Spinal cord (tissue), 10 donors: ENCODE measurements around the gene SIRT1. TPM values are rescaled to one million over a fixed set of nuclear protein-coding genes. Genes with fewer than 3 reads are reported as not detected.
"Not testable (repeated sequence)": the region's sequence is repeated elsewhere in the genome, so short reads cannot be mapped to it uniquely, and the experiment has no call there.

ENCODE experiments used
- DNase-seq, 6 donors: peaks; one replicate each; pipeline versions ENCODE4 v3.0.0 to v3.0.0-alpha.2; 2013 to 2015; ENCODE audit warnings: low spot score in 6 of 6, low read depth in 4 of 6
- H3K27ac ChIP-seq: one replicate; pipeline ENCODE4 v1.5.1; 2013; ENCODE audit warnings: low read depth, low read length, control low read depth
- H3K27me3 ChIP-seq: one replicate; pipeline ENCODE4 v1.6.1; 2013; ENCODE audit warnings: low read length; ENCODE audit not compliant: control insufficient read depth, insufficient read depth
- H3K36me3 ChIP-seq: one replicate; pipeline ENCODE4 v1.6.1; 2013; ENCODE audit warnings: low read length; ENCODE audit not compliant: control insufficient read depth, insufficient read depth
- H3K4me1 ChIP-seq: one replicate; pipeline ENCODE4 v1.6.1; 2013; ENCODE audit warnings: low read length; ENCODE audit not compliant: control insufficient read depth, insufficient read depth
- H3K4me3 ChIP-seq: one replicate; pipeline ENCODE4 v1.5.1; 2013; ENCODE audit warnings: low read depth, low read length, control low read depth
- H3K9me3 ChIP-seq: one replicate; pipeline ENCODE4 v1.6.1; 2013; ENCODE audit warnings: low read length; ENCODE audit not compliant: control insufficient read depth, insufficient read depth
- WGBS: methylation state at CpG from one replicate; pipeline ENCODE4 v1.1.5; 2013; ENCODE audit warnings: missing lambda C conversion rate; ENCODE audit not compliant: insufficient coverage; 5-methylcytosine and 5-hydroxymethylcytosine counted together
- polyA plus RNA-seq, 2 donors: library from polyadenylated mRNA; unstranded; fragments of 120-200 nt; gene quantifications; one replicate each; pipeline ENCODE4 v1.2.1, GENCODE V29; 2013; ENCODE audit not compliant: insufficient read length in 2 of 2
- total RNA-seq, 2 donors: library from RNA; depleted of rRNA in 1 of 2; stranded (reverse); fragments of 120-200 nt in 1 of 2; fragments of >200 nt in 1 of 2; gene quantifications; one replicate each; pipeline versions ENCODE4 v1.2.3 to v1.2.4, GENCODE V29; 2013 to 2014
- donor health status: healthy.

The SIRT1 gene
- total and polyA plus RNA-seq, 4 donors: 18.4 to 31.1 (median 21.8) TPM

DNA sequence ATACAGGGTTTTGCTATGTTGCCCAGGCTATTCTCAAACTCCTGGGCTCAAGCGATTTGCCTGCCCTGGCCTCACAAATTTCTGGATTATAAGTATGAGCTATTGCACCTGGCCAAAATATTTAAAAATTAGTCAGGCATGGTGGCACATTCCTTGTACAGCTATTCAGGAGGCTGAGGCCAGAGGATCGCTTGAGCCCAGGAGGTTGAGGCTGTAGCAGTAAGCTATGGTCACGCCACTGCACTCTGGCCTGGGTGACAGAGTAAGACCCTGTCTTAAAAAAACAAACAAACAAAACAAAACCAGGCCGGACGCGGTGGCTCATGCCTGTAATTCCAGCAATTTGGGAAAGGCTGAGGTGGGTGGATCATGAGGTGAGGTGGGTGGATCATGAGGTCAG lies 14.5 kb upstream of the SIRT1 start:
- H3K27me3 ChIP-seq: no peaks in the 10 kb centered on the region
- DNase-seq: no peak
- no peaks in the 10 kb centered on the region for H3K36me3 ChIP-seq
- 100% methylated on average over 1 of the region's 6 CpGs for WGBS
- no peaks in the 10 kb centered on the region for H3K4me1 ChIP-seq
- no peak overlapping the region for H3K4me3 ChIP-seq
- no peaks in the 10 kb centered on the region for H3K9me3 ChIP-seq
- no peak overlapping the region for H3K27ac ChIP-seq

DNA sequence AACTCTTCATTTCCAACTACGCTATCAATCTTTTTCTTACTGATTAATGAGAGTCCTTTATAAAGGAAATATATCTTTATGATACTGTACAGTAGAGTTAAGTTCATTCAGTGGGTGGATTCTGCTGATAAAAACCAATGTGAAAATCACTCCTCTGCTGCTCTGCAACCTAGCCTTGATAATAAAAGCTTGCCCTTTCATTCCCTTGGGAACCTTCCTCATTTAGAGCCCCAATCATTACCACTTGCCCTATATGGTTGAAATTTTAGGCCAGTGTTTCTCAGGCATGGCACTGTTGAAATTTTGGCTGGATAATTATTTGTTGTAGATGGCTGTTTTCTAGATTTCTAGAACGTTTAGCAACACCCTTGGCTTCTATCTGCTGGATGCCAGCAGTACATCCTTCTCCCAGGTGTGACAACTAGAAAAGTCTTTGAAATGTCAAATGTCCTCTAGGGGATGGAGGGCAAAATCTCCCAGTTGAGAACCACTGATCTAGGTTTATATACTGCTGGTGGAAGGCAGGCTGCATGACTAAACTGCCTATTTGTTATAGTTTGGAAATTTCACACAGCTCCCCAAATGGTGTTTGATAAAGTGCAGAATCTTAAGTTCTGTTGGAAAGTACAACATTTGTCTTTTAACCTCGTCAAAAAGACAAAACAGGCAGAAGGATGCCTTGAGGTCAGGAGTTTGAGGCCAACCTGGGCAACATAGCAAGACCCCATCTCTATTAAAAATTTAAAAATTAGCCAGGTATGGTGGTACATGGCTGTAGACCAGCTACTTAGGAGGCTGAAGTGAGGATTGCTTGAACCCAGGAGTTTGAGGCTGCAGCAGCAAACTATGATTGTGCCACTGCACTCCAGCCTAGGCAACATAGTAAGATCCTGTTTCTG lies 8.9 kb upstream of the SIRT1 start:
- H3K4me3 ChIP-seq: no peak overlapping the region
- H3K27ac ChIP-seq: no peak overlapping the region
- no CpG with 5 or more reads among the region's 3 CpGs for WGBS
- peak in 1 of 6 donors; percentile 19 for DNase-seq
- H3K9me3 ChIP-seq: no peaks in the 10 kb centered on the region
- no peaks in the 10 kb centered on the region for H3K36me3 ChIP-seq
- H3K27me3 ChIP-seq: no peaks in the 10 kb centered on the region
- no peaks in the 10 kb centered on the region for H3K4me1 ChIP-seq

DNA sequence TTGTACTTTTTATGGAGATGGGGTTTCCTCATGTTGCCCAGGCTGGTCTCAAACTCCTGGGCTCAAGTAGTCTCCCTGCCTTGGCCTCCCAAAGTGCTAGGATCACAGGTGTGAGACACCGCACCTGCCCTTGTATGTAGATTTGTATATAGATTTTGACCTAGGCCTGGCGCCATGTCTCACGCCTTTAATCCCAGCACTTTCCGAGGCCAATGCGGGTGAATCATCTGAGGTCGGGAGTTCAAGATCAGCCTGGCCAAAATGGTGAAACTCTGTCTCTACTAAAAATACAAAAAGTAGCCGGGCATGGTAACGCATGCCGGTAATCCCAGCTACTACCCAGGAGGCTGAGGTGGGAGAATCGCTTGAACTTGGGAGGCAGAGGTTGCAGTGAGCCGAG lies 7.0 kb upstream of the SIRT1 start:
- DNase-seq, H3K9me3 ChIP-seq, H3K4me3 ChIP-seq, H3K27ac ChIP-seq, H3K36me3 ChIP-seq, H3K4me1 ChIP-seq, H3K27me3 ChIP-seq: not testable (repeated sequence)
- 100% methylated on average over 6 of the region's 11 CpGs for WGBS

DNA sequence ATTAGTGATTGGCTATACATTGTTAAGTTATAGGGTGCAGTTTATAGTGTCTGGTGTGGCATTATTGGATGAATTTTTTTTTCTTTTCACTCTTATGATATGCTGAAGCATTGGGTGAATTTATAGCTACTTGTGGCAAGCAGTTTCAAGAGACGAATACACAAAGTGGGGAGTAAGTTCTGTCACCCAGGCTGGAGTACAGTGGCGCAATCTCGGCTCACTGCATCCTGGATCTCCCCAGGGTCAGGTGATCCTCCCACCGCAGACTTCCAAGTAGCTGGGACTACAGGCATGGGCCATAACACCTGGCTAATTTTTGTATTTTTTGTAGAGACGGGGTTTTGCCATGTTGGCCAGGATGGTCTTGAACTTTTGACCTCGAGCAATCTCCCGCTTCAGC lies 6.3 kb upstream of the SIRT1 start:
- Histone ChIP-seq H3K4me3 (no peak overlapping the region), H3K27ac (no peak overlapping the region), H3K9me3 (no peaks in the 10 kb centered on the region), H3K27me3 (no peaks in the 10 kb centered on the region), H3K4me1 (no peaks in the 10 kb centered on the region), H3K36me3 (no peaks in the 10 kb centered on the region)
- 94% methylated on average over 6 of the region's 7 CpGs for WGBS
- DNase-seq: no peak

DNA sequence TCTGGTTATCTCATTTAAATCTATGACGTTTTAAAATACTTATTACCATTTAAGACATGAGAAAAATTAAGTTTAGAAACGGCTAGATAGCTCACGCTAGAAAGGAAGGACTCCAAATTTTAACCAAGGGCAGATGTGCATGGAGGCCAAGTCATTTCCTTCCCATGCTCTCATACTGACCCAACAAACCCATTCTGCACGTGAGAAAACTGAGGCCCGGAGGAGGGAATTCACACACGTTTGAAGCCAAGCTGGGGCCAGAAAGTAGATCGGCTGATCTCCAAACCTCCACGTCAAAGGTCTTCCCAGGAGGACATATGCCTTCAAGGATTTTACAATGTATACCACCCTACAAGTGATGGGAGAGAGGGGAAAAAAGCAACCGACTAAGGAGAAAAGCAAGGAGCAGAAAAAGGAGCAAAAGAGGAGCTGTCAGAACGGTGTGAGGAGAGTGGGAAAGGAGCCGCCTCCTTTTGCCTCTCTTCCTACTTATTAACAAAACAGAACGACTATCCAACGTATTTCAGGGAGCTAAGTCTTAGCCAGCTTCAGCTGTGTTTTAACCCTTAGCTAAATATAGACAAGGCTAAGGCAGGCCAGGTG lies 645 bp upstream of the SIRT1 start:
- Histone ChIP-seq H3K27me3 (no peaks in the 10 kb centered on the region), H3K27ac (peak overlapping the region; percentile 93), H3K36me3 (peaks cover 10% of the 10 kb centered on the region), H3K4me3 (peak overlapping the region; percentile 82), H3K4me1 (peaks cover 18% of the 10 kb centered on the region), H3K9me3 (no peaks in the 10 kb centered on the region)
- WGBS: 30% methylated on average over 2 of the region's 13 CpGs
- DNase-seq: peak in 1 of 6 donors; percentile 7

DNA sequence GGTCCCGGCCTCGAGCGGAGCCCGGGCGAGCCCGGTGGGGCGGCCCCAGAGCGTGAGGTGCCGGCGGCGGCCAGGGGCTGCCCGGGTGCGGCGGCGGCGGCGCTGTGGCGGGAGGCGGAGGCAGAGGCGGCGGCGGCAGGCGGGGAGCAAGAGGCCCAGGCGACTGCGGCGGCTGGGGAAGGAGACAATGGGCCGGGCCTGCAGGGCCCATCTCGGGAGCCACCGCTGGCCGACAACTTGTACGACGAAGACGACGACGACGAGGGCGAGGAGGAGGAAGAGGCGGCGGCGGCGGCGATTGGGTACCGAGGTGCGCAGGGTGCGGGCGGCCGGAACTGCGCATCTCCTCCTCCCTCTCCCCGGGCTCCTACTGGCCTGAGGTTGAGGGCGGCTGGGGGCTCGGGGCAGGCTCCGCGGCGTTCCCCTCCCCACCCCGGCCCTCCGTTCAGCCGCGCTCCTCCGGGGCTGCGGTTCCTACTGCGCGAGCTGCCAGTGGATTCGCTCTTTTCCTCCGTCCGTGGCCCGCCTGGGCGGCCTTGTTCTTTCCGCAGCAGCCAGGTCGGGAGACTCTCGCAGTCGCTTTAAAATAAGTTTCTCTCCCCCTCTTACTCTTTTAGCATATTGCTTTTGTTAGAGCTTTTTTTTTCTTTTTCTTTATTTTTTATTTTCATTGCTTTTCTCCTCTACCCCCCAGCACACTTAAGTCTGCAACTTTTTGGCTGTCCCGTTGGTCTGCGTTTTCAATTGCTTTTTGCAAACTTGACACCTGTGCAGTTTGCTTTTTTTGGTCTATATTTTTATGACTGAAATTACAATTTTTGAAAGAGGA lies 600 bp downstream of the SIRT1 start:
- 0% methylated on average over 60 of the region's 73 CpGs for WGBS
- Histone ChIP-seq H3K9me3 (no peaks in the 10 kb centered on the region), H3K27ac (peak overlapping the region; percentile 93), H3K4me1 (peaks cover 18% of the 10 kb centered on the region), H3K4me3 (peak overlapping the region; percentile 82), H3K36me3 (peaks cover 14% of the 10 kb centered on the region), H3K27me3 (no peaks in the 10 kb centered on the region)
- DNase-seq: peak; percentile 33 to 92 (median 63)

DNA sequence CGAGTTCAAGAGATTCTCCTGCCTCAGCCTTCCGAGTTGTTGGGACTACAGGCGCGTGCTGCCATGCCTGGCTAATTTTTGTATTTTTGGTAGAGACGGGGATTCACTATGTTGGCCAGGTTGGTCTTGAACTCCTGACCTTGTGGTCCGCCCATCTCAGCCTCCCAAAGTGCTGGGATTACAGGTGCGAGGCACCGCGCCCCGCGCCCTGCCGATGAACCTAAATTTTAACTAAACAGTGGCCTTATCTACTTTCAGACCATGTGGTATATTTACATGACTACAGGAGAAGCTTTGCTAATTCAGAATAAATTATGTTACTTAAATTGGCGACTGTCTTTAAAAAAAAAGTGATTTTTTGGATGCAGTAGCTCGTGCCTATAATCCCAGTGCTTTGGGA lies 9.2 kb downstream of the SIRT1 start:
- no peak overlapping the region for H3K27ac ChIP-seq
- peaks cover 57% of the 10 kb centered on the region for H3K36me3 ChIP-seq

DNA sequence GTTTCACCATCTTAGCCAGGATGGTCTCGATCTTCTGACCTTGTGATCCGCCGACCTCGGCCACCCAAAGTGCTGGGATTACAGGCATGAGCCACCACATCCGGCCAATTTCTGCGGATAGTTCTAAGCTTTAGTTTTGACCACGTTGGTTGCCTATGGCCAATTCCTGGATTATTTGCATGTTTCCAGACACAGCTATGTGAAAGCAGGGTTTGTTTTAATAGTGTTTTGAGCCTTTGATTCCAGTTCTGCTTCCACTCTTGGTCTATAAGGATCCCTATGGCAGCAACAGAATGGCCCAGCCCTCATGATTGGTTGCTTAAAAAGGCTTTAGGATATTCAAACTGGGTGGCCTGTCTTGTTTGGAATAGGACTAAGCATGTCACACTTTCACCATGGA lies 19.1 kb downstream of the SIRT1 start:
- Histone ChIP-seq H3K27me3 (no peaks in the 10 kb centered on the region), H3K4me3 (no peak overlapping the region), H3K27ac (no peak overlapping the region), H3K9me3 (no peaks in the 10 kb centered on the region), H3K36me3 (peaks cover 26% of the 10 kb centered on the region), H3K4me1 (no peaks in the 10 kb centered on the region)
- WGBS: 97% methylated on average over 7 of the region's 7 CpGs
- DNase-seq: no peak

More for the DNA sequence above, 9.2 kb downstream of the SIRT1 start:
- no peak overlapping the region for H3K4me3 ChIP-seq
- no peak for DNase-seq
- H3K4me1 ChIP-seq: no peaks in the 10 kb centered on the region
- no peaks in the 10 kb centered on the region for H3K27me3 ChIP-seq
- no peaks in the 10 kb centered on the region for H3K9me3 ChIP-seq
- whole genome bisulfite sequencing: 100% methylated on average over 4 of the region's 14 CpGs

DNA sequence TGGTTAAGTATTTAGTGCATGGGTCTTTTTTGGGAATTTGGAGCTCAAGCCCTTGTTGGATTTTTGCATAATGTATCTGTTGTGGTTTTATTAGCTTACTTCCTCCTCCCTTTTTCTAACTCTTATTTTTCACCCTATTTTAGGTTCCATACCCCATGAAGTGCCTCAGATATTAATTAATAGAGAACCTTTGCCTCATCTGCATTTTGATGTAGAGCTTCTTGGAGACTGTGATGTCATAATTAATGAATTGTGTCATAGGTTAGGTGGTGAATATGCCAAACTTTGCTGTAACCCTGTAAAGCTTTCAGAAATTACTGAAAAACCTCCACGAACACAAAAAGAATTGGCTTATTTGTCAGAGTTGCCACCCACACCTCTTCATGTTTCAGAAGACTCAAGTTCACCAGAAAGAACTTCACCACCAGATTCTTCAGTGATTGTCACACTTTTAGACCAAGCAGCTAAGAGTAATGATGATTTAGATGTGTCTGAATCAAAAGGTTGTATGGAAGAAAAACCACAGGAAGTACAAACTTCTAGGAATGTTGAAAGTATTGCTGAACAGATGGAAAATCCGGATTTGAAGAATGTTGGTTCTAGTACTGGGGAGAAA lies 28.0 kb downstream of the SIRT1 start:
- H3K9me3 ChIP-seq: no peaks in the 10 kb centered on the region
- DNase-seq: no peak
- no peak overlapping the region for H3K4me3 ChIP-seq
- 88% methylated on average over 1 of the region's 2 CpGs for WGBS
- H3K27ac ChIP-seq: no peak overlapping the region
- H3K4me1 ChIP-seq: no peaks in the 10 kb centered on the region
- H3K36me3 ChIP-seq: peaks cover 29% of the 10 kb centered on the region
- H3K27me3 ChIP-seq: no peaks in the 10 kb centered on the region
